ENCODE measurements around the gene EIPR1.
"Not testable (repeated sequence)": the region's sequence is repeated elsewhere in the genome, so short reads cannot be mapped to it uniquely, and the experiment has no call there.

Gene EIPR1

DNA sequence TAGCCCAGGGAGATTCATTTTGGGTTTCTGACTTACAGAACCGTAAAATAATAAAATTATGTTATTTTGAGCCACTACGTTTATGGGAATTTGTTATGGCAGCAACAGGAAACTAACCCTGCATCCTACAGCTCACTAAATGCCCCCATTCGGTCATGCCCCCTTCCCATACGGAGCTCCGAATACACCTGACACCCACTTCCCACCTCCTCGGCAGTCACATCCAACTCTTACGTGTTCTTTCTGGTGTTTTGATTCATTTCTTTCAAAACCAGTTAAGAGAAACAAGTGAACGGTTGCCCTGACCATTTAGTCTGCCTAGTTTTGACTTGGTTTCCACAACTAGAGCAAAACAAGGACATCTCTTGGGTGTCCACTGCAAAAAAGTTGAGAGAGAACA, 19.7 kb downstream of the EIPR1 start:
- Histone ChIP-seq H3K4me3 (no peak overlapping the region), H3K27ac (no peak overlapping the region)
- TF ChIP-seq, protein P1, sequence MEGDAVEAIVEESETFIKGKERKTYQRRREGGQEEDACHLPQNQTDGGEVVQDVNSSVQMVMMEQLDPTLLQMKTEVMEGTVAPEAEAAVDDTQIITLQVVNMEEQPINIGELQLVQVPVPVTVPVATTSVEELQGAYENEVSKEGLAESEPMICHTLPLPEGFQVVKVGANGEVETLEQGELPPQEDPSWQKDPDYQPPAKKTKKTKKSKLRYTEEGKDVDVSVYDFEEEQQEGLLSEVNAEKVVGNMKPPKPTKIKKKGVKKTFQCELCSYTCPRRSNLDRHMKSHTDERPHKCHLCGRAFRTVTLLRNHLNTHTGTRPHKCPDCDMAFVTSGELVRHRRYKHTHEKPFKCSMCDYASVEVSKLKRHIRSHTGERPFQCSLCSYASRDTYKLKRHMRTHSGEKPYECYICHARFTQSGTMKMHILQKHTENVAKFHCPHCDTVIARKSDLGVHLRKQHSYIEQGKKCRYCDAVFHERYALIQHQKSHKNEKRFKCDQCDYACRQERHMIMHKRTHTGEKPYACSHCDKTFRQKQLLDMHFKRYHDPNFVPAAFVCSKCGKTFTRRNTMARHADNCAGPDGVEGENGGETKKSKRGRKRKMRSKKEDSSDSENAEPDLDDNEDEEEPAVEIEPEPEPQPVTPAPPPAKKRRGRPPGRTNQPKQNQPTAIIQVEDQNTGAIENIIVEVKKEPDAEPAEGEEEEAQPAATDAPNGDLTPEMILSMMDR (IDR thresholded peaks at IDR 0.05): no peak
- DNase-seq (ENCODE audit: low spot score): no peak

DNA sequence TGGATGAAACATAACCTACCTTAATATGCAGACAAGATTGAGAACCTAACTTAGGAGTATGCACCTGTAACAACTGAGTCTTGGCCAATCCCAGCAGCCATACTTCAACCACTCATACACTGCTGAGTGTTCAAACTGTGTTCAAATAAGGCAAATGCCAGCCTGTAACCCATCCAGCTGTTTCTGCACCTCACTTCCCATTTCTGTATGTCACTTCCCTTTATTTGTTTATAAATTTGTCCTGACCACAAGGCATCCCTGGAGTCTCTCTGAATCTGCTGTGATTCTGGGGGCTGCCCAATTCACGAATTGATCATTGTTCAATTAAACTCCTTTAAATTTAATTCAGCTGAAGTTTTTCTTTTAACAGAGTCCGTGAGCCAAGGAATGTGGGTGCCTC, 20.2 kb downstream of the EIPR1 start:
- H3K4me3 ChIP-seq; DNase-seq (ENCODE audit: low spot score); H3K27ac ChIP-seq: not testable (repeated sequence)

DNA sequence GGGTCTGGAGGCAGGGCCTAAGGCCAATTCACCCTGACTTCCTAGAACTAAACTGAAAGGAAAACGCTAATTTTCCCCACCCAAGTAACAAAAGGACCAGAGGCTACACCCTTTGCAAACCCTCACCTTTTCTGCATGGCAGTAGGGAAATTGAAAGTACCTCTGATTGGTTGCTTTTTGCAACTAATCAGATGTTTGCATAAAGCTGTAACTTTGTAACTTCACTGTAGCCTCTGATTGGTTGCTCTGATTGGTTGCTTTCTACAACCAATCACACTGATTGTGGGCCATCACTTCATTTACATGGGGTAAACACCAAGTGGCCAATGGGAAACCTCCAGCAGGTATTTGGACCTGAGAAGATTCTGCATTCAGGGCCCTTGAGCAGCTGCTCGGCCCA, 20.8 kb downstream of the EIPR1 start:
- H3K27ac ChIP-seq: no peak overlapping the region
- H3K4me3 ChIP-seq: no peak overlapping the region
- TF ChIP-seq, protein P1 (IDR thresholded peaks at IDR 0.05): no peak
- no peak for DNase-seq (ENCODE audit: low spot score)

DNA sequence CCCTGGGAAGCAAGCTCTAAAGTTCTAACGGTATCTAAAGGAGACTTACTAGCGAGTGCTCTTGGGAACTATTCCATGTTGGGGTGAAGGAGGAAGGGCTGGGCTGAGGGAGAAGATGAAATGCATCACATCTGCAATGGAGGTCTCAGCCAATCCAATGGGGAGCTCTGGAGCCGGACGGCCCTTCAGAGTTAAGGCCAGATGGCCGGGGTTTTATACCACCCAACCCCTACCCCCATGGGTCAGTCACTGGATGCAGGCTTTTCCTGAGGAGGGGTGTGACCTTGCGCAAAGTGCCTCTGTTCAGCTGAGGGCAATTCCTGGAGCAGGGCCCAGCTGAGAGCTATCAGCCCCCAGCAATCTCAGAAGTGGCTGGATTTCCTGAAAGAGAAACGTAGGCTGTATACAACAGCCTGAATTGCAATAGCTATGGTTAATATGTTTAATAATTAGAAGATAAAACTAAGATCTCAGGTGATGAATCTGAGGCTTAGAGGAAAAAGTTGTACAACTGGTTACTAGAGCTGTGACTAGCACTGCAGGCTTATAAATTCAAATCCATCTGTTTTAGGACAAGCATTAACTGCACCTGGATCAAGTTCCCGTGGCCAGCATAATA, 21.6 kb downstream of the EIPR1 start:
- H3K27ac ChIP-seq: no peak overlapping the region
- no peak overlapping the region for H3K4me3 ChIP-seq
- DNase-seq (ENCODE audit: low spot score): no peak
- TF ChIP-seq, protein P1 (IDR thresholded peaks at IDR 0.05): no peak

DNA sequence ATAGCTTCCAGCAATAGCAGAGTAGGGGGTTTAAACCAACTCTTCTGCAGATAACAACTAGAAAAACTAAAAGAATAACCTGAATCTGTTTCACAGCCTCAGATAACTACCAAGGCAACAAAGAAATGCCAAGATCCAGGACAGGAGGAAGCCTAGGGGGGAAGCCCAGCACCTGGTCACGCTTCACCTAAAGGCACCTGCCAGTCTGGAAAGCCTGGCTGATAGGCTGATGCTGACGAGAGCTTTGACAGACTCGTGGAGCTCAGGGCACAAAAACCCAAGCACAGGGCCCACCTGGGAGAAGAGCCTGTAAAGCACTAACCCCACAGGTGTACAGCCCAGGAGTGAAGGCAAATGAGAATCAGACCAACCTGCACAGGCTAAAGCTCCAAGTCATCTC, 22.6 kb downstream of the EIPR1 start:
- no peak overlapping the region for H3K4me3 ChIP-seq
- DNase-seq (ENCODE audit: low spot score): no peak
- TF ChIP-seq, protein P1 (IDR thresholded peaks at IDR 0.05): no peak
- no peak overlapping the region for H3K27ac ChIP-seq

DNA sequence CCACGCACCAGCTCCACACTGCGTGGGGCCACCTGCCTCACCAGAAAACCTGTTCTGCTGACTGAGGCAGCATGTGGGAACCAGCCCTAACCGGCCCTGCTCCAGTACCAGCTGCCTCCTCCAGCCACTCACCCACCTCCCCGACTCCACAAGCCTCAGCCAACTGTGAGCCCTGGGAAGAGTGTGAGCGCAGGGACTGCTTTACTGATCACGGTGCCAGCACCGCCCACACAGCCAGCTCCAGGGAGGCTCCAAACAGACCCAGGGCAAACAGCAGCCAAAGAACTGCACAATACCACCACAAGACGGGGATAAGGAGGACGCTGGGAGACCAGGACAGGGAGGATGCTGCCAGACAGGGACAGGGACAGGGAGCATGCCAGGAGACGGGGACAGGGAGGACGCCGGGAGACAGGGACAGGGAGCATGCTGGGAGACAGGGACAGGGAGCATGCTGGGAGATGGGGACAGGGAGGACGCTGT, 28.4 kb downstream of the EIPR1 start:
- Histone ChIP-seq H3K27ac (no peak overlapping the region), H3K4me3 (peak overlapping the region; percentile 28)
- DNase-seq (ENCODE audit: low spot score): no peak
- TF ChIP-seq, protein P1 (IDR thresholded peaks at IDR 0.05): no peak

DNA sequence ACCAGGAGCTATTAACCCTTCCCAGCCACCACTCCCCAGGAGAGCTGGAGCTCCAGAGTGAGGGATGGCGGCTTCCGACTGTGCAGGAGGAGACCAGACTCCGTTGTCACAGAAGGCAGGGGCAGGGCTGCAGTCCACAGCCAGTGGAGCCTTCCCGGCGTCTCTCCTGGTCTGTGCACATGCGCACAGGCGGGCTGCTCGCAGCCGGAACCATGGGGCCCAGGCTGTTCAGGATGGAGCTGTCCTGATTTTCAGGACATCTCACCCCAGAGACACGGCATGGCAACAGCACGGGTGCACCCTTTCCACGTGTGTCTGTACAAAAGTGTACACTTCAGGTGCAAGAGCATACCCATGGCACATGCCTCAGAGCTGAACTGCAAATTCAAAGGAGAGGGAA, 28.9 kb downstream of the EIPR1 start:
- H3K27ac ChIP-seq: no peak overlapping the region
- DNase-seq (ENCODE audit: low spot score): no peak
- peak overlapping the region; percentile 28 for H3K4me3 ChIP-seq
- TF ChIP-seq, protein P1 (IDR thresholded peaks at IDR 0.05): no peak
